ENCODE measurements around the gene CYREN. TPM values are rescaled to one million over a fixed set of nuclear protein-coding genes. Genes with fewer than 3 reads are reported as not detected.

CYREN gene
- total and polyA plus RNA-seq, 9 of the 15 experiments (the other 6 are each of a cell fraction or from before 2014, with no cell fraction given): 13.9 to 108 (median 88.8) TPM

GRCh38 chr7:135147899-135148721 is 22.4 kb downstream of the CYREN start, which contains the start of gene TMEM140 (continued):
- peak; percentile 79 for TF ChIP-seq FOXM1 (IDR thresholded peaks at IDR 0.05; ENCODE audit: low read depth)
- no peak for TF ChIP-seq FOXM1 (CRISPR knock-in tag; IDR thresholded peaks at IDR 0.05; ENCODE audit: low read depth)
- no peak for TF ChIP-seq BMI1 (IDR thresholded peaks at IDR 0.05; ENCODE audit: low read length)
- TF ChIP-seq ZNF507 (tag; conservative IDR thresholded peaks at IDR 0.05): no peak
- TF ChIP-seq, protein P1, sequence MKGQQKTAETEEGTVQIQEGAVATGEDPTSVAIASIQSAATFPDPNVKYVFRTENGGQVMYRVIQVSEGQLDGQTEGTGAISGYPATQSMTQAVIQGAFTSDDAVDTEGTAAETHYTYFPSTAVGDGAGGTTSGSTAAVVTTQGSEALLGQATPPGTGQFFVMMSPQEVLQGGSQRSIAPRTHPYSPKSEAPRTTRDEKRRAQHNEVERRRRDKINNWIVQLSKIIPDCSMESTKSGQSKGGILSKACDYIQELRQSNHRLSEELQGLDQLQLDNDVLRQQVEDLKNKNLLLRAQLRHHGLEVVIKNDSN (CRISPR knock-in tag; IDR thresholded peaks at IDR 0.05): no peak
- TF ChIP-seq, protein P2, sequence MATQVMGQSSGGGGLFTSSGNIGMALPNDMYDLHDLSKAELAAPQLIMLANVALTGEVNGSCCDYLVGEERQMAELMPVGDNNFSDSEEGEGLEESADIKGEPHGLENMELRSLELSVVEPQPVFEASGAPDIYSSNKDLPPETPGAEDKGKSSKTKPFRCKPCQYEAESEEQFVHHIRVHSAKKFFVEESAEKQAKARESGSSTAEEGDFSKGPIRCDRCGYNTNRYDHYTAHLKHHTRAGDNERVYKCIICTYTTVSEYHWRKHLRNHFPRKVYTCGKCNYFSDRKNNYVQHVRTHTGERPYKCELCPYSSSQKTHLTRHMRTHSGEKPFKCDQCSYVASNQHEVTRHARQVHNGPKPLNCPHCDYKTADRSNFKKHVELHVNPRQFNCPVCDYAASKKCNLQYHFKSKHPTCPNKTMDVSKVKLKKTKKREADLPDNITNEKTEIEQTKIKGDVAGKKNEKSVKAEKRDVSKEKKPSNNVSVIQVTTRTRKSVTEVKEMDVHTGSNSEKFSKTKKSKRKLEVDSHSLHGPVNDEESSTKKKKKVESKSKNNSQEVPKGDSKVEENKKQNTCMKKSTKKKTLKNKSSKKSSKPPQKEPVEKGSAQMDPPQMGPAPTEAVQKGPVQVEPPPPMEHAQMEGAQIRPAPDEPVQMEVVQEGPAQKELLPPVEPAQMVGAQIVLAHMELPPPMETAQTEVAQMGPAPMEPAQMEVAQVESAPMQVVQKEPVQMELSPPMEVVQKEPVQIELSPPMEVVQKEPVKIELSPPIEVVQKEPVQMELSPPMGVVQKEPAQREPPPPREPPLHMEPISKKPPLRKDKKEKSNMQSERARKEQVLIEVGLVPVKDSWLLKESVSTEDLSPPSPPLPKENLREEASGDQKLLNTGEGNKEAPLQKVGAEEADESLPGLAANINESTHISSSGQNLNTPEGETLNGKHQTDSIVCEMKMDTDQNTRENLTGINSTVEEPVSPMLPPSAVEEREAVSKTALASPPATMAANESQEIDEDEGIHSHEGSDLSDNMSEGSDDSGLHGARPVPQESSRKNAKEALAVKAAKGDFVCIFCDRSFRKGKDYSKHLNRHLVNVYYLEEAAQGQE (IDR thresholded peaks at IDR 0.05; ENCODE audit: borderline replicate concordance): no peak
- TF ChIP-seq, protein P2 (CRISPR knock-in tag; IDR thresholded peaks at IDR 0.05; ENCODE audit: low read depth): no peak
- no peak for TF ChIP-seq ADNP (tag; IDR thresholded peaks at IDR 0.05)
- no peak for TF ChIP-seq ZNF695 (CRISPR knock-in tag; IDR thresholded peaks at IDR 0.05)
- no peak for TF ChIP-seq SMAD3 (CRISPR knock-in tag; conservative IDR thresholded peaks at IDR 0.05)
- TF ChIP-seq ZNF140 (CRISPR knock-in tag; IDR thresholded peaks at IDR 0.05): no peak
- no peak for TF ChIP-seq NFIC (IDR thresholded peaks at IDR 0.05)
- no peak for TF ChIP-seq NFYB (IDR thresholded peaks at IDR 0.05; ENCODE audit: extremely low read depth, insufficient read length)
- peak; percentile 82 for TF ChIP-seq MAFG (tag; conservative IDR thresholded peaks at IDR 0.05)
- no peak for TF ChIP-seq PRDM10 (IDR thresholded peaks at IDR 0.05; ENCODE audit: partially characterized antibody)
- no peak for TF ChIP-seq ZNF263 (CRISPR knock-in tag; IDR thresholded peaks at IDR 0.05; ENCODE audit: borderline replicate concordance)
- TF ChIP-seq GABPB1 (CRISPR knock-in tag; IDR thresholded peaks at IDR 0.05): no peak
